GM19043 (cell line): ENCODE data around the gene SAMM50.

Source experiments
- ATAC-seq: cut with Tn5 transposase; IDR thresholded peaks from one replicate; pipeline ENCODE4 v1.9.1; 2021; ENCODE audit warnings: low read depth; ENCODE audit not compliant: unreplicated experiment

Gene SAMM50

GRCh38 chr22:43976861-43977795 is 21.9 kb downstream of the SAMM50 start:
- ATAC-seq: no peak

GRCh38 chr22:43978558-43978957 is 23.3 kb downstream of the SAMM50 start:
- ATAC-seq: no peak

GRCh38 chr22:43980579-43980978 is 25.3 kb downstream of the SAMM50 start:
- ATAC-seq: no peak

GRCh38 chr22:43980996-43981395 is 25.8 kb downstream of the SAMM50 start:
- no peak for ATAC-seq

- ATAC-seq: no peak
Observed at GRCh38 chr22:43983808-43984207, 28.6 kb downstream of the SAMM50 start.

GRCh38 chr22:43985532-43985931 is 30.3 kb downstream of the SAMM50 start:
- ATAC-seq: no peak

GRCh38 chr22:43988116-43988820 is 33.0 kb downstream of the SAMM50 start:
- ATAC-seq: no peak

- no peak for ATAC-seq
Observed at GRCh38 chr22:43988960-43989359, 33.7 kb downstream of the SAMM50 start.

- no peak for ATAC-seq
Observed at GRCh38 chr22:43990044-43990443, 34.8 kb downstream of the SAMM50 start.

GRCh38 chr22:43991316-43992020 is 36.2 kb downstream of the SAMM50 start:
- ATAC-seq: no peak

GRCh38 chr22:43992331-43992821 is 37.1 kb downstream of the SAMM50 start:
- ATAC-seq: no peak

GRCh38 chr22:43993072-43993760 is 38.0 kb downstream of the SAMM50 start:
- no peak for ATAC-seq

GRCh38 chr22:43994006-43994405 is 38.8 kb downstream of the SAMM50 start:
- ATAC-seq: no peak

- no peak for ATAC-seq
Observed at GRCh38 chr22:43994416-43994815, 39.2 kb downstream of the SAMM50 start.

- no peak for ATAC-seq
Observed at GRCh38 chr22:43995057-43995685, 39.9 kb downstream of the SAMM50 start.

GRCh38 chr22:43995798-43996169 is 40.5 kb downstream of the SAMM50 start:
- no peak for ATAC-seq

GRCh38 chr22:43996170-43996980 is 41.1 kb downstream of the SAMM50 start:
- ATAC-seq: no peak

- ATAC-seq: no peak
Observed at GRCh38 chr22:43996981-43997265, 41.7 kb downstream of the SAMM50 start.

GRCh38 chr22:43998679-43999264 is 43.5 kb downstream of the SAMM50 start:
- no peak for ATAC-seq
